Measurements from ENCODE around the gene PRKCQ. TPM values are rescaled to one million over a fixed set of nuclear protein-coding genes. Genes with fewer than 3 reads are reported as not detected.

Gene PRKCQ
- total RNA-seq, 2 donors from 2014 or later = 0.43 TPM; not detected in 1

DNA sequence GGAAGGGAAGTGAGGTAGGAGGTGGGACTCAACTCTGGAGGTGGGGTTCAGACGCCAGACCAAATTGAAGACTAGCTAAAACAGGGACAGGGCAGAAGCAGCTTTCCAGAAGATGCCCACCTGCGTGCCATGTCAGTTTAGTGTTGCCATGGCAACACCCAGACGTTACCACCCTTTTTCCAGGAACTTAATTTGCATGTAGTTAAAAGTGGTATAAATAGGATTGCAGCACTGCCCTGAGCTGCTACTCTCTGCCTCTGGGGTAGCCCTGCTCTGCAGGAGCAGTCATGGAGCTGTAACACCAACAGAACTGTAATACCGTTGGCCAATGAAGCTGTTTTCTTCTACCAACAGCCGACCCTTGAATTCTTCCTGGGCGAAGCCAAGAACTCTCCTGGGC lies 93.8 kb downstream of the PRKCQ start:
- H3K9me3 ChIP-seq = no peaks in the 10 kb centered on the region
- no peak overlapping the region for H3K4me3 ChIP-seq
- TF ChIP-seq, protein P1, sequence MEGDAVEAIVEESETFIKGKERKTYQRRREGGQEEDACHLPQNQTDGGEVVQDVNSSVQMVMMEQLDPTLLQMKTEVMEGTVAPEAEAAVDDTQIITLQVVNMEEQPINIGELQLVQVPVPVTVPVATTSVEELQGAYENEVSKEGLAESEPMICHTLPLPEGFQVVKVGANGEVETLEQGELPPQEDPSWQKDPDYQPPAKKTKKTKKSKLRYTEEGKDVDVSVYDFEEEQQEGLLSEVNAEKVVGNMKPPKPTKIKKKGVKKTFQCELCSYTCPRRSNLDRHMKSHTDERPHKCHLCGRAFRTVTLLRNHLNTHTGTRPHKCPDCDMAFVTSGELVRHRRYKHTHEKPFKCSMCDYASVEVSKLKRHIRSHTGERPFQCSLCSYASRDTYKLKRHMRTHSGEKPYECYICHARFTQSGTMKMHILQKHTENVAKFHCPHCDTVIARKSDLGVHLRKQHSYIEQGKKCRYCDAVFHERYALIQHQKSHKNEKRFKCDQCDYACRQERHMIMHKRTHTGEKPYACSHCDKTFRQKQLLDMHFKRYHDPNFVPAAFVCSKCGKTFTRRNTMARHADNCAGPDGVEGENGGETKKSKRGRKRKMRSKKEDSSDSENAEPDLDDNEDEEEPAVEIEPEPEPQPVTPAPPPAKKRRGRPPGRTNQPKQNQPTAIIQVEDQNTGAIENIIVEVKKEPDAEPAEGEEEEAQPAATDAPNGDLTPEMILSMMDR (IDR thresholded peaks at IDR 0.05) = no peak
- H3K27ac ChIP-seq = no peak overlapping the region
- no peaks in the 10 kb centered on the region for H3K36me3 ChIP-seq
- no peak for DNase-seq (ENCODE audit: low spot score)
- no peaks in the 10 kb centered on the region for H3K4me1 ChIP-seq
- no peaks in the 10 kb centered on the region for H3K27me3 ChIP-seq

DNA sequence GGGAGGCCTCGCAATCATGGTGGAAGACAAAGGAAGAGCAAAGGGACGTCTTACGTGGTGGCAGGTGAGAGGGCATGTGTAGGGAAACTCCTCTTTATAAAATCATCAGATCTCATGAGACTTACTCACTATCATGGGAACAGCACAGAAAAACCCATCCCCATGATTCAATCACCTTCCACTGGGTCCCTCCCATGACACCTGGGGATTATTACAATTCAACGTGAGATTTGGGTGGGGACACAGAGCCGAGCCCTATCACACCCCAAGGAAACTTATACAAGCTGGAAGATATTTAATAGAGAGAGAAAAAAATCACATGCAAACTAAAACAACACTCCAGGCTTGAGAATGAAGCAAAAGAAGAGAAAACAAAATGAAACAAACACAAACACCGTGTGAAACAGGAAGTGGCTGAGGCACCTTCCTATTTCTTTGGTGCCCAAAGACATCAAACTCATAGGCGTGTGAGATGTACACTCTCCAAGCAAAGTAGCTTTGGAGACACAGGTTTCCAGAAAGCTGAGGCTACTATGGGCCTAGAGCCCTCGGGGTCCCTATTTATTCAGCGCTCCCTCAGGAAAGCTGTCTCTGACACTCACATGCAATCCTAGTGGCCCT lies 97.2 kb downstream of the PRKCQ start:
- no peak overlapping the region for H3K4me3 ChIP-seq
- no peaks in the 10 kb centered on the region for H3K4me1 ChIP-seq
- no peaks in the 10 kb centered on the region for H3K9me3 ChIP-seq
- no peak overlapping the region for H3K27ac ChIP-seq
- H3K36me3 ChIP-seq = no peaks in the 10 kb centered on the region
- TF ChIP-seq, protein P1 (IDR thresholded peaks at IDR 0.05) = no peak
- no peak for DNase-seq (ENCODE audit: low spot score)
- no peaks in the 10 kb centered on the region for H3K27me3 ChIP-seq

DNA sequence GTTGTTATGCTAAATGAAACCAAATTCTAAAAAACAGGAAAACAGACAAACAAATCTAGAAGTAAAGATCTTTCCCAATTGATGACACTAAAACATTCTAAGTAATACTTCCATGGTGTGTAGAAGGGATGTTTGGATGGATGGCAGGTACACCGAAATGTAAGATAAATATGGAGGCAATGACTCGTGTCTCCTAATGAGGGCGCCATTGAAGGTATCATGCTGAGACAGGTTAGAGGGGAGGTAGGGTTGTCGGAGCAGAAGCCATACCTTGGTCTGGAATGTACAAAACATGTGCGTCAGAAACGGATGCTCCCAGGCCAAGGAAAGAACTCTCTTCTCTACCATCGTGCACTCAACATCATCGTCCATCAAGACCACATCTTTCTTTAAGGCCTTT lies 101.4 kb downstream of the PRKCQ start:
- Histone ChIP-seq H3K27me3 (no peaks in the 10 kb centered on the region), H3K27ac (no peak overlapping the region), H3K4me3 (no peak overlapping the region), H3K36me3 (no peaks in the 10 kb centered on the region), H3K9me3 (no peaks in the 10 kb centered on the region), H3K4me1 (no peaks in the 10 kb centered on the region)
- TF ChIP-seq, protein P1 (IDR thresholded peaks at IDR 0.05) = no peak
- no peak for DNase-seq (ENCODE audit: low spot score)

DNA sequence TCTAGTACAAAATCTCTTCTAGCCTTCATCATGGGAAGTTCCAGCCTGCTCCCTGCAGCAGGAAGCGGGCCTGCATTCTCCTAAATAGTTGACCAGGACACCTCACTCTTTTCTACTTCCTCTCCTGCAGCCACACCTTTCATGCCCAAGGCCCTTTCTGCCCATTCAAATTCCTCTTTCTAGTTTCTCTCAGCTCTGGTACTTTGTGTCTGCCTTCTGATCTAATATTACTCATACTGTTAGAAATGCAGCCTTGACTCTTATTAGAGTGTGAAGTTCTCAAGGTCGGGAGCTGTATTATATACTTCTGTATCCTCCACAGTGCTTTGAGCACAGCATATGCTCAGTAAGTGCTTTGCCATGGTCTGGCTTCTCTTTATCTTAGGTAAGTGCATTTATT lies 103.1 kb downstream of the PRKCQ start:
- H3K36me3 ChIP-seq = no peaks in the 10 kb centered on the region
- no peaks in the 10 kb centered on the region for H3K27me3 ChIP-seq

DNA sequence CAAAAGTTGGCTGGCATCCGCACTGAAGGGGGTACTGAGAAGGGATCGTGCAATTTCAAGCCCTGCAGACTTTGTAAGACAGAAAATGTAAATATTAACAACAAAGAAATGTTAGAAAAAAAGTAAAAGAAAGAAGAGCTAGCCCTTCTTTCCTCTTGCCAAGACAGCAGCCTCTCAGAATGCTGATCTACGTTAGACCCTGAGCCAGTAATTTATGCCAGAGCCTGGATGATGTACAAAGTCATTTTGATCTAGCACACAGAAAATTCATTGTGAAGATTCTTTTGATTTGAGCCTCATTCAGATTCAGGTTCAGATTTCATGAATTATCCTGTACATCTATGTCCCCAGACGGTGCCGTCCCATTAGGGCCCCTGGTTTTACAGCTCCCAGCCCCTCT lies 105.2 kb downstream of the PRKCQ start:
- H3K27me3 ChIP-seq = no peaks in the 10 kb centered on the region
- no peaks in the 10 kb centered on the region for H3K36me3 ChIP-seq
- H3K4me3 ChIP-seq = no peak overlapping the region
- DNase-seq (ENCODE audit: low spot score) = no peak
- H3K27ac ChIP-seq = no peak overlapping the region
- H3K4me1 ChIP-seq = no peaks in the 10 kb centered on the region
- TF ChIP-seq, protein P1 (IDR thresholded peaks at IDR 0.05) = no peak
- no peaks in the 10 kb centered on the region for H3K9me3 ChIP-seq

More for the DNA sequence above, 103.1 kb downstream of the PRKCQ start:
- Histone ChIP-seq H3K27ac (no peak overlapping the region), H3K4me1 (no peaks in the 10 kb centered on the region), H3K9me3 (no peaks in the 10 kb centered on the region), H3K4me3 (no peak overlapping the region)
- DNase-seq (ENCODE audit: low spot score) = no peak
- TF ChIP-seq, protein P1 (IDR thresholded peaks at IDR 0.05) = no peak

DNA sequence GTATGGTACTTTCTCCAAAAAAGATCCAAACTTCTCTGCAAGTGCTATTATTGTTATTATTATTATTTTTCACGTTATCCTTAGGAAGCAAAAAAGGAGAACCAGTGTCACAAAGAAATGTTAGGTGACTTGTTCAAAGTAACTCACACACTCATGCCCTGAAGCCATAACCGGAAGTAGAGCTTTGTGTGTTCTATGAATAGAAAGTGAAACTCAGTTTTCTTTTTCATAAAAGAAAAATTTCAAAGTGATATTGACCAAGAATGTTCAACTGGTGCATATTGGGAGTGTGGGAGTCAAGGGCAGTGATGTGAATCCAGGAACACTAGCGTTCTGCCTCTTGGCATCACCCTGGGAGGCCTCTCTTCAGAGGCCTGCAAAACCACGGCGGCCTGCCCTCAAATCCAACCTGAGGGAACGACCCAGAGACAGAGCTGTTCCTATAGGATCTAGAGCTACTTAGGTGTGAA lies 106.1 kb downstream of the PRKCQ start:
- Histone ChIP-seq H3K27ac (no peak overlapping the region), H3K4me1 (no peaks in the 10 kb centered on the region), H3K27me3 (no peaks in the 10 kb centered on the region), H3K36me3 (no peaks in the 10 kb centered on the region), H3K4me3 (no peak overlapping the region), H3K9me3 (no peaks in the 10 kb centered on the region)
- no peak for DNase-seq (ENCODE audit: low spot score)
- TF ChIP-seq, protein P1 (IDR thresholded peaks at IDR 0.05) = no peak

Measured in right atrium auricular region (tissue), 2 donors.